Effector memory CD4-positive, alpha-beta T cell (primary cell): ENCODE results near the gene NOTCH3.

ENCODE experiments used
- DNase-seq, 3 donors: peaks; one replicate each; pipeline ENCODE4 v3.0.0-alpha.2; 2020
- H3K27ac ChIP-seq: 2 replicates; pipeline ENCODE4 v1.7.0; 2013; ENCODE audit warnings: mild to moderate bottlenecking, low read length, moderate library complexity; ENCODE audit not compliant: insufficient read depth, poor library complexity, severe bottlenecking
- H3K27me3 ChIP-seq: replicated peaks from 2 replicates; pipeline ENCODE4 v1.7.0; 2013; ENCODE audit warnings: mild to moderate bottlenecking, low read length; ENCODE audit not compliant: insufficient read depth, control insufficient read depth, poor library complexity, severe bottlenecking
- H3K36me3 ChIP-seq: 2 replicates; pipeline ENCODE4 v1.7.0; 2013; ENCODE audit warnings: mild to moderate bottlenecking, low read length, moderate library complexity; ENCODE audit not compliant: control insufficient read depth, insufficient read depth
- H3K4me1 ChIP-seq: 2 replicates; pipeline ENCODE4 v1.7.0; 2013; ENCODE audit warnings: low read length, mild to moderate bottlenecking; ENCODE audit not compliant: control insufficient read depth, insufficient read depth, poor library complexity, severe bottlenecking
- H3K4me3 ChIP-seq: 2 replicates; pipeline ENCODE4 v1.7.0; 2013; ENCODE audit warnings: low read length, low read depth, mild to moderate bottlenecking; ENCODE audit not compliant: insufficient read depth, poor library complexity, severe bottlenecking
- H3K9me3 ChIP-seq: 2 replicates; pipeline ENCODE4 v1.7.0; 2013; ENCODE audit warnings: mild to moderate bottlenecking, low read length, moderate library complexity; ENCODE audit not compliant: control insufficient read depth

The NOTCH3 gene

DNA sequence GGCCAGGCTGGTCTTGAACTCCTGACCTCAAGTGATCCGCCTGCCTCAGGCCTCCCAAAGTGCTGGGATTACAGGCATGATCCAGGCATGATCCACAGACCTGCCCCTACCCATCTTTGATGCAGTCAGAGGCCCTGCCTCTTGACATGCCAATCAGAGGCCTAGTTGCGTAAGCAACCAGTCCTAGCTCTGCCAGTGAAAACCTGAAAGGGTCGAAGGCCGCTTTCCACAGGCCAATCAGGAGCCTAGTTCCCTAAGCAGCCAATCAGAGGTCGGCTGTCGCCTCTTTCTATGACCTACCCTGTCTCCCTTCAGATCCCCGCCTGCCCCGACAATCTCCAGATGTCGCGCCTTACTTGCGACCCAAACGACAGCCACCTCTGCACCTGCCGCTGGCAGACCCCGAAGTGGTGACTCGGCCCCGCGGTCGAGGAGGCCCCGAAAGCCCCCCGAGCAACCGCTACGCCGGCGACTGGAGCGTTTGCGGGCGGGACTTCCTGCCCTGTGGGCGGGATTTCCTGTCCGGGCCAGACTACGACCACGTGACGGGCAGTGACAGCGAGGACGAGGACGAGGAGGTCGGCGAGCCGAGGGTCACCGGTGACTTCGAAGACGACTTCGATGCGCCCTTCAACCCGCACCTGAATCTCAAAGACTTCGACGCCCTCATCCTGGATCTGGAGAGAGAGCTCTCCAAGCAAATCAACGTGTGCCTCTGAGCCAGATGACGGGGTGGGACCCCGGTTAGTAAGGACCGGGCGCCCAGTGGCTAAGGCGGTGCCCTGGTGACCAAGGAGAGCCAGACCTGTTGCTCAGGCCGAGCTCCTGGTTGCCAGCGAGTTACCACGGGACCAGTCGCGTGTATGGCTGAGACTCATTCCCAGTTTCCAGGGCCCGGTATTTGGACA lies 87.3 kb downstream of the NOTCH3 start:
- H3K4me1 ChIP-seq: no peaks in the 10 kb centered on the region
- peaks cover 28% of the 10 kb centered on the region for H3K36me3 ChIP-seq
- no peaks in the 10 kb centered on the region for H3K27me3 ChIP-seq
- H3K9me3 ChIP-seq: no peaks in the 10 kb centered on the region
- DNase-seq: no peak
- no peak overlapping the region for H3K4me3 ChIP-seq
- no peak overlapping the region for H3K27ac ChIP-seq

DNA sequence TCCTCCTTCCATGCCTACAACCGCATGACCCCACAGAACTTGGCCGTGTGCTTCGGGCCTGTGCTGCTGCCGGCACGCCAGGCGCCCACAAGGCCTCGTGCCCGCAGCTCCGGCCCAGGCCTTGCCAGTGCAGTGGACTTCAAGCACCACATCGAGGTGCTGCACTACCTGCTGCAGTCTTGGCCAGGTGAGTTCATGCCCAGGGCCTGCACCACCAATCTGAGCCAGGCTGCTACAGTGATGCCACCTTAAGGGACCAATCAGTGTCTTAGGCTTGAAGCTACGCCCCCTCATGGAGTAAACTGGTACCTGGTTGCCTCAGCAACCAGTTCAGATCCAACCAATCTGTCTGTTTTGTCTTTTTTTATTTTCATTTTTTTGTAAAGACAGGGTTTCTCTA lies 88.4 kb downstream of the NOTCH3 start:
- Histone ChIP-seq H3K36me3 (peaks cover 17% of the 10 kb centered on the region), H3K9me3 (no peaks in the 10 kb centered on the region), H3K27me3 (no peaks in the 10 kb centered on the region), H3K4me1 (peaks cover 7% of the 10 kb centered on the region), H3K4me3 (no peak overlapping the region), H3K27ac (no peak overlapping the region)
- DNase-seq: no peak

DNA sequence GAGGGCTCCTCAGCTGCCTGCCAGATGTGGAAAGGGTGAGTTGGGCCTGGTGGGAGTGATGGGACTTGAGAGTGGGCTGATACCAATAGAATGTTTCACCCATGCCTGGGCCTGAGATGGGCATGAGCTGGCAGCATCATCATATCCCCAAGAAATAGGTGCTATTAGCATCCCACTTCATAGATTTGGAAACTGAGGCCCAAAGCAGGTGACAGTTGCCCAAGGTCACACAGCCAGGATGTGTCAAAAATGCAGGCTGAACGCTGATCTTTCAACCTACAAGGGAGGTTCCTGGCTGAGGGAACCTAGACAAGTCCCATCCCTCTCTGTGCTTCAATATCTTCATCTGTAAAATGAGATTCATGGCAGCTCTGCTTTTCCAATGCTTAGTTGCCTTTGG lies 89.0 kb downstream of the NOTCH3 start:
- Histone ChIP-seq H3K36me3 (peaks cover 11% of the 10 kb centered on the region), H3K9me3 (no peaks in the 10 kb centered on the region), H3K4me1 (peaks cover 8% of the 10 kb centered on the region), H3K27me3 (no peaks in the 10 kb centered on the region), H3K27ac (no peak overlapping the region), H3K4me3 (no peak overlapping the region)
- no peak for DNase-seq

DNA sequence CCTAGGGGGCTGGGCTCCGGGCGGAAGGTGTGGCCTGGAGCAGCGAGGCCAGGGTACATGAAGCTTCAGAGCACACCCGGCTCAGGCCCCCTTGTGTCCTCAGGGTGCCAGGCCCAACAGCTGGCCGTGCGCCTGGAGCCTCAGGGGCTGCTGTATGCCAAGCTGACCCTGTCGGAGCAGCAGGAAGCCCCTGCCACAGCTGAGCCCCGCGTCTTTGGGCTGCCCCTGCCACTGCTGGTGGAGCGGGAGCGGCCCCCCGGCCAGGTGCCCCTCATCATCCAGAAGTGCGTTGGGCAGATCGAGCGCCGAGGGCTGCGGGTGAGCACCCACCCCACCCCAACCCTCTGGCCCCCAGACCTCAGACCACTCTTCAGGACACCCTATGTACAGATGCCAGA lies 90.4 kb downstream of the NOTCH3 start:
- Histone ChIP-seq H3K36me3 (peaks cover 5% of the 10 kb centered on the region), H3K27me3 (no peaks in the 10 kb centered on the region), H3K4me1 (peaks cover 8% of the 10 kb centered on the region), H3K4me3 (no peak overlapping the region), H3K27ac (no peak overlapping the region), H3K9me3 (no peaks in the 10 kb centered on the region)
- DNase-seq: no peak

DNA sequence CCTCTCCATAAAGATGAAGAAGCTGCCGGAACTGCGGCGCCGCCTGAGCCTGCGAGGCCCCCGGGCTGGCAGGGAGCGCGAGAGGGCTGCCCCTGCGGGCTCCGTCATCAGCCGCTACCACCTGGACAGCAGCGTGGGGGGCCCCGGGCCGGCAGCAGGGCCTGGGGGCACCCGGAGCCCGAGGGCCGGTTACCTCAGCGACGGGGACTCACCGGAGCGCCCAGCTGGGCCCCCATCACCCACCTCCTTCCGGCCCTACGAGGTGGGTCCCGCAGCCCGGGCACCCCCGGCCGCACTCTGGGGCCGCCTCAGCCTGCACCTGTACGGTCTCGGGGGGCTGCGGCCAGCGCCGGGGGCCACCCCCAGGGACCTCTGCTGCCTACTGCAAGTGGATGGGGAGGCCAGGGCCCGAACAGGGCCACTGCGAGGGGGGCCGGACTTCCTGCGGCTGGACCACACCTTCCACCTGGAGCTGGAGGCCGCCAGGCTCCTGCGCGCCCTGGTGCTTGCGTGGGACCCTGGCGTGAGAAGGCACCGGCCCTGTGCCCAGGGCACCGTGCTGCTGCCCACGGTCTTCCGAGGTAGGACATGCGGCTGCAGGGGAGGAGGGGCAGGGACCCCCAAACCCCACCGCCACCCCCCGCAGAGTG lies 90.9 kb downstream of the NOTCH3 start:
- Histone ChIP-seq H3K4me1 (peaks cover 8% of the 10 kb centered on the region), H3K27me3 (no peaks in the 10 kb centered on the region), H3K9me3 (no peaks in the 10 kb centered on the region), H3K27ac (no peak overlapping the region), H3K4me3 (no peak overlapping the region), H3K36me3 (no peaks in the 10 kb centered on the region)
- no peak for DNase-seq
